Measurements from ENCODE around the gene FUBP1.

GRCh38 chr1:78015148-78015547 is 36.3 kb upstream of the FUBP1 start:
- TF ChIP-seq CTCF (IDR thresholded peaks at IDR 0.05; ENCODE audit: low read depth, low read length) (no peak), MYC (IDR thresholded peaks at IDR 0.05; ENCODE audit: low read depth, low read length) (no peak), MAX (IDR thresholded peaks at IDR 0.05; ENCODE audit: low read depth, low read length) (no peak), POLR2A (IDR thresholded peaks at IDR 0.05; ENCODE audit: extremely low read depth, insufficient read length) (no peak)
